Measurements from ENCODE around the gene SLC35F4. TPM values are rescaled to one million over a fixed set of nuclear protein-coding genes. Genes with fewer than 3 reads are reported as not detected.

The SLC35F4 gene
- total and polyA plus RNA-seq, 2 donors (not counting 3 experiments of a cell fraction or from before 2014, with no cell fraction given), result not detected

DNA sequence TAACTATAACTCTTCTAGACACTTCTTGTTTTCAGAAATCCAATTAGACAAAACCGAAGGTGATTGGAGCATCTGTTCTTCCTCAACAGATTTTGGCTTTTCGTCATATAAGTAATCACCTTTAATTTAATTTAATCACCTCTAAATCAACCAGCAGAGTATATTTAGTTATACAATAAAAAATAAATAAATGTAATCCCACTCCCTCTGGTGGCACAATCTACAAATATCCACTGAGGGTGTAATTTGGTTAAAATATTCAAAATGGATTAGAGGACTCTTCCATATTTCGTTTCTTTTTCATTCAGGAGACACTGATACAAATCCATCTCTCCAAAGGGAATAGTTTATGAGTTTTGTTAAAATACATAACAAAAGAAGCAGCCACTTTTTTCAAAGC, 18.3 kb upstream of the SLC35F4 start:
- H3K27me3 ChIP-seq (ENCODE audit: control insufficient read depth in 2 of 2, insufficient read depth in 2 of 2, low read length in 2 of 2), result no peaks in the 10 kb centered on the region
- no peaks in the 10 kb centered on the region for H4K20me1 ChIP-seq (replicated peaks; ENCODE audit: control insufficient read depth, extremely low read depth, insufficient read depth, low read length)
- H3K4me2 ChIP-seq (ENCODE audit: insufficient read depth, low read length), result no peak overlapping the region
- no peaks in the 10 kb centered on the region for H3K9me1 ChIP-seq (replicated peaks; ENCODE audit: control insufficient read depth, extremely low read depth, insufficient read depth, low read length)
- no peaks in the 10 kb centered on the region for H3K79me2 ChIP-seq (ENCODE audit: control insufficient read depth, insufficient read depth, low read length)
- H3K9me3 ChIP-seq (replicated peaks; ENCODE audit: control insufficient read depth, insufficient read depth, low read length), result no peaks in the 10 kb centered on the region
- DNase-seq (ENCODE audit: low read depth, low spot score) (no peak), FAIRE-seq (no peak)
- TF ChIP-seq JUN (IDR thresholded peaks at IDR 0.05; ENCODE audit: borderline replicate concordance, insufficient read depth, insufficient read length, low read depth) (no peak), POLR2A (IDR thresholded peaks at IDR 0.05; ENCODE audit: low read depth, low read length) (no peak), POLR2AphosphoS5 (IDR thresholded peaks at IDR 0.05; ENCODE audit: insufficient read depth, low read depth, low read length) (no peak), FOS (IDR thresholded peaks at IDR 0.05; ENCODE audit: borderline replicate concordance, insufficient read depth, low read length) (no peak), GATA2 (IDR thresholded peaks at IDR 0.05; ENCODE audit: insufficient read depth, insufficient read length, low read depth, low read length) (no peak), MYC (IDR thresholded peaks at IDR 0.05; ENCODE audit: low read depth, low read length) (no peak), EZH2 (IDR thresholded peaks at IDR 0.05; ENCODE audit: borderline replicate concordance, low read depth, low read length, severe bottlenecking) (no peak)
- TF ChIP-seq, protein P1, sequence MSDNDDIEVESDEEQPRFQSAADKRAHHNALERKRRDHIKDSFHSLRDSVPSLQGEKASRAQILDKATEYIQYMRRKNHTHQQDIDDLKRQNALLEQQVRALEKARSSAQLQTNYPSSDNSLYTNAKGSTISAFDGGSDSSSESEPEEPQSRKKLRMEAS (IDR thresholded peaks at IDR 0.05; ENCODE audit: insufficient read depth, insufficient read length), result no peak
- TF ChIP-seq, protein P2, sequence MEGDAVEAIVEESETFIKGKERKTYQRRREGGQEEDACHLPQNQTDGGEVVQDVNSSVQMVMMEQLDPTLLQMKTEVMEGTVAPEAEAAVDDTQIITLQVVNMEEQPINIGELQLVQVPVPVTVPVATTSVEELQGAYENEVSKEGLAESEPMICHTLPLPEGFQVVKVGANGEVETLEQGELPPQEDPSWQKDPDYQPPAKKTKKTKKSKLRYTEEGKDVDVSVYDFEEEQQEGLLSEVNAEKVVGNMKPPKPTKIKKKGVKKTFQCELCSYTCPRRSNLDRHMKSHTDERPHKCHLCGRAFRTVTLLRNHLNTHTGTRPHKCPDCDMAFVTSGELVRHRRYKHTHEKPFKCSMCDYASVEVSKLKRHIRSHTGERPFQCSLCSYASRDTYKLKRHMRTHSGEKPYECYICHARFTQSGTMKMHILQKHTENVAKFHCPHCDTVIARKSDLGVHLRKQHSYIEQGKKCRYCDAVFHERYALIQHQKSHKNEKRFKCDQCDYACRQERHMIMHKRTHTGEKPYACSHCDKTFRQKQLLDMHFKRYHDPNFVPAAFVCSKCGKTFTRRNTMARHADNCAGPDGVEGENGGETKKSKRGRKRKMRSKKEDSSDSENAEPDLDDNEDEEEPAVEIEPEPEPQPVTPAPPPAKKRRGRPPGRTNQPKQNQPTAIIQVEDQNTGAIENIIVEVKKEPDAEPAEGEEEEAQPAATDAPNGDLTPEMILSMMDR (IDR thresholded peaks at IDR 0.05; ENCODE audit: extremely low read depth in 1 of 2, insufficient read depth in 1 of 2, low read depth in 1 of 2, low read length in 2 of 2), result no peak
- no peaks in the 10 kb centered on the region for H3K4me1 ChIP-seq (ENCODE audit: control insufficient read depth, extremely low read depth, insufficient read depth, low read length)
- ChIA-PET CTCF (interaction anchor here (0.5 to 2.5 kb wide), 2 partner anchors 192 to 640 kb away, joined by 3 to 17 read pairs; no protein-coding TSS in a partner anchor), POLR2A (no interaction called here)
- no peak overlapping the region for H3K27ac ChIP-seq (ENCODE audit: insufficient read depth, low read depth, low read length)
- intact Hi-C loops (cut with micrococcal nuclease) (no loop called here), dilution Hi-C loops (cut with MboI; ENCODE audit: extremely low pct_ligation_motif_present, low sequenced_read_pairs) (no loop called here)
- no peaks in the 10 kb centered on the region for H3K36me3 ChIP-seq (ENCODE audit: control insufficient read depth in 2 of 2, extremely low read depth in 1 of 2, insufficient read depth in 2 of 2, low read length in 2 of 2)
- H3K9ac ChIP-seq (replicated peaks; ENCODE audit: extremely low read depth, insufficient read depth, low read length), result no peak overlapping the region
- no peak overlapping the region for H3K4me3 ChIP-seq (replicated peaks in 1 of 3; ENCODE audit: insufficient read depth in 1 of 3, low read depth in 1 of 3, low read length in 3 of 3)
- no TSS peak for BruUV-seq (replicated peaks)
- H2AFZ ChIP-seq (ENCODE audit: low read depth, low read length), result no peak overlapping the region

Measured in endothelial cell of umbilical vein (primary cell).